ENCODE data around the gene CASZ1.

Gene CASZ1

GRCh38 chr1:10727751-10728232 lies 68.7 kb downstream of the CASZ1 start:
- Mint-ChIP-seq H3K27me3 (no peaks in the 10 kb centered on the region), H3K36me3 (no peaks in the 10 kb centered on the region), H3K4me1 (ENCODE audit: low read depth) (no peaks in the 10 kb centered on the region), H3K27ac (no peak overlapping the region), H3K9me3 (ENCODE audit: low read depth) (no peaks in the 10 kb centered on the region), H3K4me3 (no peak overlapping the region)

- Mint-ChIP-seq H3K27ac (no peak overlapping the region), H3K4me1 (ENCODE audit: low read depth) (no peaks in the 10 kb centered on the region), H3K9me3 (ENCODE audit: low read depth) (no peaks in the 10 kb centered on the region), H3K36me3 (no peaks in the 10 kb centered on the region), H3K4me3 (no peak overlapping the region), H3K27me3 (no peaks in the 10 kb centered on the region)
These were observed 70.1 kb downstream of the CASZ1 start for GRCh38 chr1:10726355-10726754.

DNA sequence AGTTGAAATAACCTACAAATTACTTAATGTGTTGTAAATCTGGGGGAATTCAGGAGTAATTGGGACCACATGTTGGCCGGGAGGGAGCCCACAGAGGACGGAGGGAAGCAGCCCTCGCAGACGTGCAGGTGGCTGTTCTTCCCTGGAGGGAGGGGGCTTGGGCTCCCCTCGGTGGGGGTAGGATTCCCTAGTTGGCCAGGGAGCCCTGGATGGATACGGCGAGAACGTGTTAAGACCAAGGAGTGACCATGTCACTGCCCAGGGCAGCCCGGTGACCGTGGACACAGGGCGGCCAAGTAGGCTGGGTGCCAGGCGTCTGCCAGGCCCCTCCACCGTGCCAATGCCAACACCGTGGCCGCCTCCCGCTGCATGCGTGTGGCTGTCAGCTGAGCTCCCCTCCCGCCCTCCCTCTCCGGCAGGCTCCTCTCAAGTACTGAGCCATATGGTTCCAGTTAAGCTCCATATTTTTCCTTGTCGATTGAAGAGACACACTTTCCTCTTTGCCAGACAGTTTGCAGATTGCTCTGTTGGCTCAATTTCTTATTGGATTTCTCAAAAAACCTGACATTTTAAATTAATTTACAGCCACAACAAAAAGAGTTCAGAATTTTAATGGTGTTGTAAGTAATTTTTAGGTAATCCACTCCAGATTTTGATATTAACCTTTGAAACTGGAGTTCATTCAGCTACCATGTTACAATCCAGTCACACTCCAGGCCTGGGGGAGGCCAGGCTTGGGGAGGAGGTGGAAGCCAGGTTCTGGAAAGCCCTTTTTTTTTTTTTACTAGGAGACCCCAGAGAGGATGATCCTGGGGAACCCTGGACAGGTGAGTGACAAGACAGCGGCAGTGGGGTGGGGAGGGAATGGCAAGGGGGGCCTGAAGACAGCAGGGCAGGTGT lies 71.2 kb downstream of the CASZ1 start:
- Mint-ChIP-seq H3K4me3 (no peak overlapping the region), H3K27ac (no peak overlapping the region), H3K27me3 (no peaks in the 10 kb centered on the region), H3K36me3 (no peaks in the 10 kb centered on the region), H3K9me3 (ENCODE audit: low read depth) (no peaks in the 10 kb centered on the region), H3K4me1 (ENCODE audit: low read depth) (no peaks in the 10 kb centered on the region)

DNA sequence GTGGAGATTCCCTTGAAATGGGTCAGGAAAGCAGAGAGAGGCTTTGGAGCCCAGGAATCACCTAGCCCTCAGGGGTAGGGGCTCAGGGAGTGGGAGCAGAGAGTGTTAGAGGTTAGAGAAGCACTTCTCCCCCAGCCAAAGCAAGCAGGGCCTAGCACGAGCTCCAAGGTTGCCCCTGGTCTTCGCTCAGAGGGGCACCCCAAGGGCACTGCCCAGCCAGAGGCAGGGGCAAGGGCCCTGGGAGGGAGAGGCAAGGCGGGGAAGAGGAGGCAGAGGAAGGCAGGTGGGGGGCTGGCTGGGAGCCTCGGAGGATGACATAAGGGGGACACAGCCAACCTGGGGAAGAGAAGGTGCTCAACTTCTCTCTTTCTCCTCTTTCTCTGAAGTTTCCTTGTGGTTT lies 71.9 kb downstream of the CASZ1 start:
- H3K27ac Mint-ChIP-seq = no peak overlapping the region
- no peaks in the 10 kb centered on the region for H3K36me3 Mint-ChIP-seq
- H3K4me1 Mint-ChIP-seq (ENCODE audit: low read depth) = no peaks in the 10 kb centered on the region
- no peak overlapping the region for H3K4me3 Mint-ChIP-seq
- no peaks in the 10 kb centered on the region for H3K27me3 Mint-ChIP-seq
- no peaks in the 10 kb centered on the region for H3K9me3 Mint-ChIP-seq (ENCODE audit: low read depth)

- H3K4me1 Mint-ChIP-seq (ENCODE audit: low read depth) = no peaks in the 10 kb centered on the region
- no peaks in the 10 kb centered on the region for H3K27me3 Mint-ChIP-seq
- no peaks in the 10 kb centered on the region for H3K9me3 Mint-ChIP-seq (ENCODE audit: low read depth)
- H3K27ac Mint-ChIP-seq = no peak overlapping the region
- H3K4me3 Mint-ChIP-seq = no peak overlapping the region
- no peaks in the 10 kb centered on the region for H3K36me3 Mint-ChIP-seq
These were observed 72.4 kb downstream of the CASZ1 start for GRCh38 chr1:10724052-10724494.

GRCh38 chr1:10723317-10723716 lies 73.1 kb downstream of the CASZ1 start:
- Mint-ChIP-seq H3K27ac (no peak overlapping the region), H3K4me3 (no peak overlapping the region), H3K27me3 (no peaks in the 10 kb centered on the region), H3K36me3 (no peaks in the 10 kb centered on the region), H3K9me3 (ENCODE audit: low read depth) (no peaks in the 10 kb centered on the region), H3K4me1 (ENCODE audit: low read depth) (no peaks in the 10 kb centered on the region)

GRCh38 chr1:10722803-10723202 lies 73.6 kb downstream of the CASZ1 start:
- Mint-ChIP-seq H3K9me3 (ENCODE audit: low read depth) (no peaks in the 10 kb centered on the region), H3K27ac (no peak overlapping the region), H3K27me3 (no peaks in the 10 kb centered on the region), H3K4me3 (no peak overlapping the region), H3K36me3 (no peaks in the 10 kb centered on the region), H3K4me1 (ENCODE audit: low read depth) (no peaks in the 10 kb centered on the region)

- Mint-ChIP-seq H3K27ac (no peak overlapping the region), H3K27me3 (no peaks in the 10 kb centered on the region), H3K4me1 (ENCODE audit: low read depth) (no peaks in the 10 kb centered on the region), H3K36me3 (no peaks in the 10 kb centered on the region), H3K4me3 (no peak overlapping the region), H3K9me3 (ENCODE audit: low read depth) (no peaks in the 10 kb centered on the region)
These were observed 74.8 kb downstream of the CASZ1 start for GRCh38 chr1:10721381-10722321.

GRCh38 chr1:10720635-10721034 lies 75.8 kb downstream of the CASZ1 start:
- H3K36me3 Mint-ChIP-seq = no peaks in the 10 kb centered on the region
- no peaks in the 10 kb centered on the region for H3K9me3 Mint-ChIP-seq (ENCODE audit: low read depth)
- no peak overlapping the region for H3K4me3 Mint-ChIP-seq
- no peak overlapping the region for H3K27ac Mint-ChIP-seq
- H3K4me1 Mint-ChIP-seq (ENCODE audit: low read depth) = peaks cover 2% of the 10 kb centered on the region
- H3K27me3 Mint-ChIP-seq = no peaks in the 10 kb centered on the region

DNA sequence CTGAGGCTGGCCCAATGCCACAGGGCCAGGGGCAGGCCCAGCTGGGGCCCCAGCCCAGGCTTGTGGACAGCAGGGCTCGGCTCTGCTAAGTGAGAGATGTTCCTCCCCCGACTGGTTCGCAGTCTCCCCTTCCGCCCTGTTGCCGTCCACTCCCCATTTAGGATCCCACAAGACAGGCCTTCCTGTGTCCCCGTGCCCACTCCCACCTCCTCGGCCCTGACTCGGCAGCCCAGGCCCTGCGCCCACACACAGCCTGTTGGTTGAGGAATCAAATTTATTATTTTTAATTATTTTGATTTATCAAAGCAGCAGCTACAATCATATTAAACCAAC lies 78.4 kb downstream of the CASZ1 start:
- peaks cover 2% of the 10 kb centered on the region for H3K4me1 Mint-ChIP-seq (ENCODE audit: low read depth)
- no peaks in the 10 kb centered on the region for H3K9me3 Mint-ChIP-seq (ENCODE audit: low read depth)
- no peak overlapping the region for H3K4me3 Mint-ChIP-seq
- H3K36me3 Mint-ChIP-seq = no peaks in the 10 kb centered on the region
- no peaks in the 10 kb centered on the region for H3K27me3 Mint-ChIP-seq
- no peak overlapping the region for H3K27ac Mint-ChIP-seq

DNA sequence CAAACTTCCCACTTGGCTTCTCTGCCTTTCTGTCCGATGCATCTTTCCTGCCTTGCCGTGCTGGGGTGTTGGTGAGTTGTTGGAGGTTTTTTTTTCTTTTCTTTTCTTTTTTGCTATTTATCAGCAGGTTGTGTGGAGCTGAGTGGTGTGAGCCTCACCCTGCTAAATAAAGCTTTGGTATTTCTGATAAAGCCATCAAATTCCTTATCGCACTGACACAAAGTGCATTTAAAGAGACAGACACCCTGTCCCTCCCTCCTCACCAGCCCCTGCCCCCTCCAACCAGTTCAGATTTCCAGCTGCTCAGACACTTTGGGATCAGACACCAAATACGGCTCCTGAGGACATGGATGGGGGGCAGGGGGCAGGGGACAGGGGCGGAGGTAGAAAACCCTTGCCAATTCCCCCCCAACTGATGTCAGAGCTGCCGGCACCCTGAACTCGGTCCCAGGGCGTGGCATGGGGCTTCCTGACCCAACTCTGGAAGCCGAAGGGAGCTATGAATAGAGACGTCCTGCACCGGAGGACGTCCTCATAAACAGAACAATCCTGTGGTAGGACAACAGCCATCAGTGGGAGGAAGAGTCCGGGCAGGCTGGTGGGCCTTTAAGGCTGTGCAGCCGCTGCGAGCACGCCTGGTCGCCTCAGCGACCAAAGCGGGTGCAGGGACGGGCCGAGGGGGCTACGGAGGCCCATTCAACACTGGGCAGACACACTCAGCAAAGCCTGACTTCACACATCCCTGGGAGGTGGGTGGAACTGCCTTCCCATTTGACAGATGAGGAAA lies 79.0 kb downstream of the CASZ1 start:
- Mint-ChIP-seq H3K27me3 (no peaks in the 10 kb centered on the region), H3K27ac (no peak overlapping the region), H3K36me3 (no peaks in the 10 kb centered on the region), H3K9me3 (ENCODE audit: low read depth) (no peaks in the 10 kb centered on the region), H3K4me3 (no peak overlapping the region), H3K4me1 (ENCODE audit: low read depth) (peaks cover 2% of the 10 kb centered on the region)

GRCh38 chr1:10716840-10717239 lies 79.6 kb downstream of the CASZ1 start:
- no peaks in the 10 kb centered on the region for H3K27me3 Mint-ChIP-seq
- H3K36me3 Mint-ChIP-seq = no peaks in the 10 kb centered on the region
- no peaks in the 10 kb centered on the region for H3K9me3 Mint-ChIP-seq (ENCODE audit: low read depth)
- peaks cover 2% of the 10 kb centered on the region for H3K4me1 Mint-ChIP-seq (ENCODE audit: low read depth)
- no peak overlapping the region for H3K4me3 Mint-ChIP-seq
- H3K27ac Mint-ChIP-seq = no peak overlapping the region

GRCh38 chr1:10714337-10715114 lies 81.9 kb downstream of the CASZ1 start:
- Mint-ChIP-seq H3K27ac (no peak overlapping the region), H3K4me1 (ENCODE audit: low read depth) (peaks cover 2% of the 10 kb centered on the region), H3K9me3 (ENCODE audit: low read depth) (no peaks in the 10 kb centered on the region), H3K27me3 (no peaks in the 10 kb centered on the region), H3K36me3 (no peaks in the 10 kb centered on the region), H3K4me3 (no peak overlapping the region)

GRCh38 chr1:10713614-10714013 lies 82.8 kb downstream of the CASZ1 start:
- Mint-ChIP-seq H3K4me1 (ENCODE audit: low read depth) (peaks cover 2% of the 10 kb centered on the region), H3K9me3 (ENCODE audit: low read depth) (no peaks in the 10 kb centered on the region), H3K4me3 (no peak overlapping the region), H3K27me3 (no peaks in the 10 kb centered on the region), H3K27ac (no peak overlapping the region), H3K36me3 (no peaks in the 10 kb centered on the region)

Measured in activated naive CD8-positive, alpha-beta T cell (primary cell).